ENCODE measurements around the gene FOXC1.

FOXC1 gene

DNA sequence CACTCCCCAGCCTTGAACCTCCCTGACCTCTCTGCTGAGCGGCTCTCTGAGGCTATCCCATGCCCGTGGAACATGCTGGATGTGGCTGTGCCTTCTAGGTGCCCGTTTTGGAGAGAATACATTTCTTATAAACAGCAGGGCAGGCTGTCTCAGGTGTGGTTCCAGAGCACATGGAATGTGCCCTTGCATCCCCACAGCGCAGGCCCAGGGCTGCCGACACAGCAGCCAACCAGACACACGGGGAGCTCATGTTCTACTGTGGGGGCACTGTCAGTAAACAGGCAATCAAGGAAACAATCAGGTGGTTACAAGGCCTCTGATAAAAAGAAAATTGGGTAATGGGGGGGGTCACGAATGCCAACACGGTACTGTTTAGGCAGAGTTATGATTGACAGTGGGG lies 30.8 kb downstream of the FOXC1 start:
- DNase-seq (ENCODE audit: low read depth in 4 of 4, low spot score in 1 of 4) = no peak

DNA sequence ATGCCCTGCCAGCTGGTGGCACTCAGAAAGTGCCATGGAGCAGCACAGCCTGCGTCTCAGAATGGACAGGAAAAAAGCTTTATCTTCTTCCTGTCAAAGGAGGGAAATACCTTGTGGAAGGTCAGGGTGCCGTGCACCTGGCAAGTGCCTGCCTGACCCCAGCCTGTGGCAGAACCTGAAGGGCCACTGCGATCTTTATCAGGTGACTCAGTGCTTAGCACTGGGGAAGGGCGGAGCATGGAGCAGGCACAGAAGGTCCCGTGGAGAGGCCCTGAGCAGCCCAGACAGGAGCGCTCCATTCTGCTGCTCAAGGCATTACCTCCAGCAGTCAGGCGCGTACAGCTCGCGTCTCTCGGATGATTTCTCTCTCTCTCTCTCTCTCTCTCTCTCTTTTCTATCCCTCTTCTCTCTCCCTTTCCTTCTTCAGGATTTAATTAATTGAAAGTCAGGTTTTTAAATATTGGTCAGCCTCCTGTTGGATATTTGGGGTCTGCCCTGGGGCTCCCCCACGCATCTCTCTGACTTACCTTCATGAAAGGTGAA lies 31.7 kb downstream of the FOXC1 start:
- no peak for DNase-seq (ENCODE audit: low read depth in 4 of 4, low spot score in 1 of 4)

DNA sequence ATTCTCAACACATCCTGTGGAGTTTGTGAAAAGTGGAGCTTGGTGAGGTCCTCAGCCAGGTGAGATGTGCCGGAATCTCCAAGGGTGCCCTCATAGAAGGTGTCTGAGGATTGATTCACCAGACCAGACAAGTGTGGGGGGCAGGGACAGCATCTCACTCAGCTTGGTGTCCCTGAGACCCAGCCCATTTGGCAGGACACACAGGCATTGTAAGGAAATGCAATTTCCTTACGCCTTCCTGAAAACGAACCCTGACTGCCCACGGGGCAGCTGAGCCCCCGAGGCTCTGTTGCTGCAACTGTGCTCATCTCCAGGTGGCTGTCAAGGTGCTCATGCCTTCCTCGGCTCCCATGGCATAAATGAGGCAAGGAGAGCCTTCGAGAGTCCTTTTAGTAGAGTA lies 33.4 kb downstream of the FOXC1 start:
- no peak for DNase-seq (ENCODE audit: low read depth in 4 of 4, low spot score in 1 of 4)

DNA sequence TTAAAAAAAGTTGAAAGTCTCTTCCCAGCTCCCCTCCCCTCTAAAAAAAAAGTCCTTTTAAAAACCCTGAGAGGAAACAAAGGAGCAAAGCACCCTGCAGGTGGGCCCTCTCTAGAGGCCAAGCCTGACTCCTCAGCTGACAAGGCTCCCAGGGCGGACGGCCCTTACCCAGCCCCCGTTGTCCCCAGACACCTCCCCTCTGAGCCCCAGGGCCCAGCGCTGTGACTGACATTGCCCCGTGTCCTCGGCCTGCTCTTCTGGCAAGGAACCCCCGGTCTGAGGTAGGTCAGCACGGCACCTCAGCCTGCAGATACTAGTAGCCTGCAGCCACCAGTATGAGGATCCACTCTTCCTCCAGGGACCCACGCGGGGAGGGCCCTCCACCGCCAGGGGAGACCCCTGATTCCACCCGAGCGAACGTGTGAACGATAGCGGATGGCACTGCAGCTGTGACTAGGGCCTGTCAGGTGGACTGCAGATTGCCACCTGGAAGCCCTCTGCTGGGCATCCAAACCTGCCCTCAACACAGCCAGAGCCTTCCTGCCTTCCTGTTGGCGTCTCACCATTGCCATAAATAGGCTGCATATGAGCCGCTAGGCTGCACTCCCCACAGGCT lies 34.2 kb downstream of the FOXC1 start:
- DNase-seq (ENCODE audit: low read depth in 4 of 4, low spot score in 1 of 4) = no peak

DNA sequence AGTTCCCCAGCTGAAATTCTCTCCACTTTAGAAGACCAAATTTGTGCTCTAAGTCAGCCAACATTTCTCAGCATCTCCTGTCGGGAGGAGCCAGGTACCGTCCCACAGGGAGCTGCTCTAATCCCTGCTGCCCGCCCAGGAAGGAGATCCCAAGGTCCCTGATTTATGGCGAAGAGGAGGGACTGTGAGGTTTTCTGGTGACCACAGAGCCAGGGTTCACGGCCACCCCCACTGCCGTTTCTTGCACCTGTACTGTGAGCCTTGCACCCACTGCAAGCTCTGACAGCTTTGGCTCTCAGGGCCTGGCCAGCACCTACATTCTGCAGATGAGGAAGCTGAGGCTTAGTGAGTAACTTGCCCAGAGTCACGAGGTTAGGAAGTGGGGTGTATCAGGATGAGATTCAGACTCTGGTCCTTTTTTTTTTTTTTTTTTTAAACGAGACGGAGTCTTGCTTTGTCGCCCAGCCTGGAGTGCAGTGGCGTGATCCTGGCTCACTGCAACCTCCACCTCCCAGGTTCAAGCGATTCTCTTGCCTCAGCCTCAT lies 34.9 kb downstream of the FOXC1 start:
- DNase-seq (ENCODE audit: low read depth in 4 of 4, low spot score in 1 of 4) = no peak

DNA sequence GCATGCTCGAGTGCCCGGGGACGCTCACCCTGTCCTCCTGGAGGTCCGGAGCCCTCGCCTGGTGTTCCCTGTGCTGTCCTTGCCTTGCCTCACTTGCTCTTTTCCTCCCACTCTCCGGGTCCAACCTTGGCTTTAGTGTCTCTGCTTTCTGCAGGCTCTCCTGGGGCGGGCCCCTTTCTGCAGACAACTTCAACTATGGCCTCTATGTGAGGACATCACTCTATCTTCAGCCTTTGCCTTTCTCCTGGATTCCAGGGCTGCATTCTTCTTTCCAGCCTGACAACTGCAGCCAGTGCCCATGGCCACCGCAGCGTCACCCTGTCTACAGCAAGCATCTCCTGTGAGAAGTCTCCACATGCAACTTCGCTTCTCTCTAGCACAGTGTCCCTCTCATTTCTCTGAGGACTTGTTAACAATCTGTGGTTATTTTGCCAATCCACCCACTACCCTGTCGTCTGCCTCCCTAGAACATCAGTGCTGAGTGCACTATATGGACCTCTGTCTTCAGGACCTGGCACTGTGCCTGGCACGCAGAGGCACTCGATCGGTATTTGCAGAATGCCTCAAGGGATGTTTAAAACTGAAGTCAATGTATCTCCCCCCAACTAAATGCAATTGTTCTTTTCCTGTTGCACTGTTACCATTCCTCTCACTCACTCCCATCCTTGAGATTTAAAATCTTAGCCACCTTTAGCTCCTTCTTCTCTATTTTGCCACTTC lies 35.9 kb downstream of the FOXC1 start:
- DNase-seq (ENCODE audit: low read depth in 4 of 4, low spot score in 1 of 4) = no peak

DNA sequence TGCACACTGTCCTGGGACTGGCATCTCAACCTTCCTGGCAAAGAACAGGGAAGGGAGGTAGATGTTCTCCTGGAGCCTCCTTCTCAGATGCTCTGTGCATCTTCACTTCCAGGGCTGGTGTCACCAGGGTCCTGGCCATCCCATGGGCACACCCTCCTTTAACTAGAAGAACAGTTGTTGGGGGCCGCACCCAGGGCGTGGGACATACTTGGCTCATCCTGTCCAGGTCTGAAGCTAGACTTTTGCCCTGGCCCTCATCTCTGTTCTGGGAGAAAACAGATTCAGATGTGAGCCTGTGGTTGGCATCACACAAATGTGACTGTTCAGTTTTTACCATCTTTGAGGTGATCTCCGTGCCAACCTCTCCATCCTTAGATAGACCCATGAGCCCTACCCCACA lies 41.6 kb downstream of the FOXC1 start:
- no peak for DNase-seq (ENCODE audit: low read depth in 4 of 4, low spot score in 1 of 4)

- DNase-seq (ENCODE audit: low read depth in 4 of 4, low spot score in 1 of 4) = no peak
These were observed 43.1 kb downstream of the FOXC1 start for GRCh38 chr6:1652842-1653241.

- DNase-seq (ENCODE audit: low read depth in 4 of 4, low spot score in 1 of 4) = no peak
These were observed 44.3 kb downstream of the FOXC1 start for GRCh38 chr6:1654054-1654453.

DNA sequence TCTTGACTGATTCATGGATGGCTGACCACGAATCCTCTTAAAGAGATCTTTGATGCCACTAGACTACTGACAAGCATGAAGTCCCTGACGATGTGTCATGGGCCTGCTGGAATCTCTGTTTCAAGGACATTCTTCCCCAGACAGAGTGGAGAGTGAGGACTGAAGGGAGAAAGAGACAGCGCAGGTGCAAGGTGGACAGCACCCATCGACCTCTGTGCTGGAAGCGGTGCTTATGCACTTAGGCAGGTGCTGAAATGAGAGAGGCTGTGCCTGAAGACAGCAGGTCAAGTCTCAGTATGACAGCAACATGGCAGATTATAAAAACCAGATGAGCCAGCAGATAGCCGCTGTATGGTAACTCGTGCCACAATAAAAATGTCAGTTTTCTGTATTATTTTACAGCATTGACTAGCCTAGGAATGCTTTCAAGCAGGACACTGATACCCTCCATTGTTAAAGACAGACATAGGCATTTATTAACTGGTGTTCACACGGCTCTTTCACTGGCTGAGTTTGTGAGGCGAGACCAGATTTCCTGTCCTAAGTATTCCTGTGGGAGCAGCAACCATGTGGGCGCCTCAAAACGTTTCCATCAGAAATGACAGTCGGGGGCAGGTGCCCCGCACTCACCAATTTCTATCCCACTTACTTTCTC lies 47.5 kb downstream of the FOXC1 start:
- DNase-seq (ENCODE audit: low read depth in 4 of 4, low spot score in 1 of 4) = no peak

- DNase-seq (ENCODE audit: low read depth in 4 of 4, low spot score in 1 of 4) = no peak
These were observed 48.1 kb downstream of the FOXC1 start for GRCh38 chr6:1657771-1658165.

GRCh38 chr6:1658212-1659005 lies 48.7 kb downstream of the FOXC1 start:
- no peak for DNase-seq (ENCODE audit: low read depth in 4 of 4, low spot score in 1 of 4)

GRCh38 chr6:1659816-1660215 lies 50.1 kb downstream of the FOXC1 start:
- no peak for DNase-seq (ENCODE audit: low read depth in 4 of 4, low spot score in 1 of 4)

DNA sequence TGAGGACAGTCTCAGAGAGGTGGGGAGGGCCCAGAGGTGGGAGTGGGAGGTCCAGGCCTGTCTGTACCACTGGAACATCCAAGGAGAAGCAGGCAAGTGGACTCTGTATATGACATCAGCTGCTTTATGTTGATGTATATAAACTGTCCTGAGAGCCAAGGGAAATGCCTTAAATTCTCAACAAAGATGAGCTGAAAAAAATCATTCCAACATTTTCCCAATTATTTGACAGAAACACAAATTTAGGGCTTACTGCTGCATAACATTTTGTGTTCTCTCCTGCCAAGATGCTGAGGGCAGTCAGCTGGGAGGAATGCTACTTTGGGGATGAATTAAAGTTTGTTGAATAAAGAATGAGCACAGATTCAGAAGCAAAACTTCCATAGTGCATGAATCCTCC lies 52.8 kb downstream of the FOXC1 start:
- no peak for DNase-seq (ENCODE audit: low read depth in 4 of 4, low spot score in 1 of 4)
